IMR-90 (cell line): ENCODE measurements around the gene PARP3. TPM values are rescaled to one million over a fixed set of nuclear protein-coding genes. Genes with fewer than 3 reads are reported as not detected.

Source experiments
- ATAC-seq: fragments of 200-7000 bp; cut with Tn5 transposase; 2 replicates; pipeline ENCODE4 v1.9.1; 2020; ENCODE audit warnings: low read depth, mild to moderate bottlenecking, moderate library complexity
- BruUV-seq: library from RNA; stranded (reverse); fragments of 400-500 nt; replicated peaks from 2 replicates; lab custom pipeline; 2021; lab: Mats Ljungman, UMichigan
- CTCF ChIA-PET: fragments of 300-600 bp; formaldehyde crosslinking; extraction: SDS; loops from one replicate; lab custom pipeline; 2021; ENCODE audit warnings: antibody characterized with exemption; lab: Yijun Ruan, JAX
- POLR2A ChIA-PET: fragments of 300-600 bp; sonication (Branson Sonifier 250); formaldehyde crosslinking; loops from one replicate; lab custom pipeline; 2022; ENCODE audit warnings: antibody characterized with exemption; ENCODE audit not compliant: unreplicated experiment; lab: Charles Lee
- DNase-seq: peaks from one replicate; pipeline ENCODE4 v3.0.0; 2013
- H2AFZ ChIP-seq: replicated peaks from 2 replicates; pipeline ENCODE3; 2013; ENCODE audit warnings: low read length, mild to moderate bottlenecking; ENCODE audit not compliant: poor library complexity
- H2AK5ac ChIP-seq: 2 replicates; pipeline ENCODE4 v1.6.1; 2013; ENCODE audit warnings: low read depth, low read length, inconsistent platforms
- H2AK9ac ChIP-seq: replicated peaks from 2 replicates; pipeline ENCODE3; 2013; ENCODE audit warnings: mild to moderate bottlenecking, low read depth, low read length, moderate library complexity; ENCODE audit not compliant: poor library complexity
- H2BK120ac ChIP-seq: 2 replicates; pipeline ENCODE4 v1.6.1; 2013; ENCODE audit warnings: low read depth, low read length, inconsistent platforms
- H2BK15ac ChIP-seq: 3 replicates; pipeline ENCODE4 v1.6.1; 2013; ENCODE audit warnings: low read depth, low read length, inconsistent platforms
- H2BK20ac ChIP-seq: 2 replicates; pipeline ENCODE4 v1.6.1; 2013; ENCODE audit warnings: low read depth, mild to moderate bottlenecking, inconsistent platforms, low read length, moderate library complexity
- H2BK5ac ChIP-seq: 2 replicates; pipeline ENCODE4 v1.6.1; 2013; ENCODE audit warnings: mild to moderate bottlenecking, low read depth, low read length, inconsistent platforms; ENCODE audit not compliant: poor library complexity, severe bottlenecking
- H3K14ac ChIP-seq: replicated peaks from 2 replicates; pipeline ENCODE4 v1.6.1; 2013; ENCODE audit warnings: low read depth, low read length, inconsistent platforms
- H3K18ac ChIP-seq: 2 replicates; pipeline ENCODE4 v1.6.1; 2013; ENCODE audit warnings: low read depth, low read length, control low read depth
- H3K23ac ChIP-seq: 2 replicates; pipeline ENCODE4 v1.6.1; 2013; ENCODE audit warnings: low read depth, low read length, inconsistent platforms
- H3K27ac ChIP-seq: 2 replicates; pipeline ENCODE4 v1.5.1; 2013; ENCODE audit warnings: mild to moderate bottlenecking, control low read depth, low read length; ENCODE audit not compliant: insufficient read depth
- H3K27me3 ChIP-seq: 2 replicates; pipeline ENCODE4 v1.6.1; 2013; ENCODE audit warnings: low read length; ENCODE audit not compliant: control insufficient read depth, insufficient read depth
- H3K36me3 ChIP-seq: 2 replicates; pipeline ENCODE4 v1.6.1; 2013; ENCODE audit warnings: low read length, mixed read lengths; ENCODE audit not compliant: control insufficient read depth, insufficient read depth
- H3K4ac ChIP-seq: 2 replicates; pipeline ENCODE4 v1.6.1; 2013; ENCODE audit warnings: low read depth, low read length, inconsistent platforms
- H3K4me1 ChIP-seq: 2 replicates; pipeline ENCODE4 v1.6.1; 2013; ENCODE audit warnings: low read length, mixed read lengths; ENCODE audit not compliant: control insufficient read depth, insufficient read depth
- H3K4me2 ChIP-seq: 2 replicates; pipeline ENCODE4 v1.6.1; 2013; ENCODE audit warnings: low read depth, mild to moderate bottlenecking, control low read depth, low read length, moderate library complexity
- H3K4me3 ChIP-seq: 2 replicates; pipeline ENCODE4 v1.5.1; 2013; ENCODE audit warnings: low read depth, mild to moderate bottlenecking, control low read depth, low read length, moderate library complexity; ENCODE audit not compliant: insufficient read depth
- H3K56ac ChIP-seq: 2 replicates; pipeline ENCODE4 v1.6.1; 2013; ENCODE audit warnings: low read length, inconsistent platforms; ENCODE audit not compliant: insufficient read depth; ENCODE audit errors: extremely low read depth
- H3K79me1 ChIP-seq, 2 experiments: 2 replicates each; pipeline ENCODE4 v1.6.1; 2013; ENCODE audit warnings: low read length in 2 of 2, inconsistent platforms in 1 of 2, low read depth in 1 of 2
- H3K9ac ChIP-seq: 2 replicates; pipeline ENCODE4 v1.6.1; 2013; ENCODE audit warnings: low read depth, low read length, control low read depth
- H3K9me1 ChIP-seq: 2 replicates; pipeline ENCODE4 v1.6.1; 2013; ENCODE audit warnings: low read length, inconsistent platforms; ENCODE audit not compliant: insufficient read depth
- H3K9me3 ChIP-seq: 2 replicates; pipeline ENCODE4 v1.6.1; 2013; ENCODE audit warnings: low read length; ENCODE audit not compliant: control insufficient read depth, insufficient read depth
- H4K20me1 ChIP-seq: 2 replicates; pipeline ENCODE4 v1.6.1; 2013; ENCODE audit warnings: low read length, inconsistent platforms; ENCODE audit not compliant: insufficient read depth
- H4K5ac ChIP-seq: 2 replicates; pipeline ENCODE4 v1.6.1; 2013; ENCODE audit warnings: mild to moderate bottlenecking, low read depth, low read length, control low read depth
- H4K8ac ChIP-seq, 2 experiments: 2 replicates each; pipeline ENCODE4 v1.6.1; 2013; ENCODE audit warnings: low read depth in 2 of 2, low read length in 2 of 2, control low read depth in 1 of 2, inconsistent platforms in 1 of 2
- H4K91ac ChIP-seq: 2 replicates; pipeline ENCODE4 v1.6.1; 2013; ENCODE audit warnings: low read depth, low read length, inconsistent platforms; ENCODE audit not compliant: insufficient read depth
- BHLHE40 ChIP-seq: fragments of 150-350 bp; IDR thresholded peaks from 2 replicates; pipeline ENCODE4 v1.6.1; 2016; ENCODE audit warnings: mild to moderate bottlenecking, low read depth, low read length
- CEBPB ChIP-seq: IDR thresholded peaks from 2 replicates; pipeline ENCODE4 v1.6.1; 2012; ENCODE audit warnings: low read depth, low read length, improper control_type of control experiment
- CHD1 ChIP-seq: IDR thresholded peaks from 2 replicates; pipeline ENCODE4 v1.6.1; 2012; ENCODE audit warnings: low read depth, low read length, improper control_type of control experiment
- FOS ChIP-seq: fragments of 150-350 bp; IDR thresholded peaks from 2 replicates; pipeline ENCODE4 v1.6.1; 2016; ENCODE audit warnings: low read depth, low read length
- MAFK ChIP-seq: IDR thresholded peaks from 2 replicates; pipeline ENCODE4 v1.6.1; 2012; ENCODE audit warnings: low read depth, low read length, improper control_type of control experiment
- MAZ ChIP-seq: IDR thresholded peaks from 2 replicates; pipeline ENCODE4 v1.6.1; 2012; ENCODE audit warnings: low read depth, mild to moderate bottlenecking, low read length, improper control_type of control experiment, moderate library complexity, borderline replicate concordance
- MXI1 ChIP-seq: IDR thresholded peaks from 2 replicates; pipeline ENCODE4 v1.6.1; 2012; ENCODE audit warnings: low read depth, mild to moderate bottlenecking, low read length, moderate library complexity, borderline replicate concordance
- NFE2L2 ChIP-seq: fragments of 150-350 bp; IDR thresholded peaks from 2 replicates; pipeline ENCODE4 v1.6.1; 2016; ENCODE audit warnings: low read depth, mild to moderate bottlenecking, low read length
- POLR2A ChIP-seq: IDR thresholded peaks from 2 replicates; pipeline ENCODE4 v1.6.1; 2012; ENCODE audit warnings: mild to moderate bottlenecking, low read depth, low read length
- RAD21 ChIP-seq: IDR thresholded peaks from 2 replicates; pipeline ENCODE4 v1.6.1; 2012; ENCODE audit warnings: low read length, improper control_type of control experiment
- RFX5 ChIP-seq: IDR thresholded peaks from 2 replicates; pipeline ENCODE4 v1.8.0; 2012; ENCODE audit warnings: low read depth, mild to moderate bottlenecking, low read length, moderate library complexity
- SMC3 ChIP-seq: fragments of 150-350 bp; IDR thresholded peaks from 2 replicates; pipeline ENCODE4 v1.6.1; 2016; ENCODE audit warnings: low read depth, mild to moderate bottlenecking, antibody characterized with exemption, low read length, moderate library complexity
- USF2 ChIP-seq: fragments of 150-350 bp; IDR thresholded peaks from 2 replicates; pipeline ENCODE4 v1.6.1; 2017; ENCODE audit warnings: mild to moderate bottlenecking, antibody characterized with exemption, low read length, low read depth
- WGBS, 2 experiments: methylation state at CpG; one replicate each; pipeline versions ENCODE4 v1.1.5 to v1.1.7; 2013; ENCODE audit warnings: missing lambda C conversion rate in 2 of 2; ENCODE audit not compliant: insufficient read length in 1 of 2; ENCODE audit errors: extremely low coverage in 2 of 2; 5-methylcytosine and 5-hydroxymethylcytosine counted together
- dilution Hi-C: fragments of 300-500 bp; cut with HindIII; formaldehyde crosslinking; loops from one replicate; pipeline ENCODE4 v1.14.3; 2018; ENCODE audit warnings: low sequenced_read_pairs; ENCODE audit not compliant: unreplicated experiment
- in situ Hi-C: fragments of 300-500 bp; cut with MboI; formaldehyde crosslinking; loops from 3 replicates; pipeline ENCODE4 v1.14.3; 2019; ENCODE audit warnings: low sequenced_read_pairs, inconsistent platforms, mixed read lengths
- intact Hi-C: fragments of 100-400 bp; cut with micrococcal nuclease; formaldehyde crosslinking; loops from 2 replicates; pipeline ENCODE4 v1.10.0; 2022
- polyA plus RNA-seq, 3 experiments: library from polyadenylated mRNA; depleted of rRNA; stranded (reverse); fragments of >200 nt; gene quantifications; 2 replicates each; pipeline ENCODE4 v1.2.3, GENCODE V29; 2012; ENCODE audit warnings: low replicate concordance in 1 of 3
- total RNA-seq: library from RNA; depleted of rRNA; stranded (reverse); fragments of >200 nt; gene quantifications from 2 replicates; pipeline ENCODE4 v1.2.3, GENCODE V29; 2012
- TF ChIP-seq, protein P1 (sequence below): conservative IDR thresholded peaks from 2 replicates; pipeline ENCODE4 v1.5.1; 2012; ENCODE audit warnings: mild to moderate bottlenecking, low read depth, low read length, improper control_type of control experiment

Gene PARP3
- total and polyA plus RNA-seq, 2 of the 4 experiments (the other 2 are of a cell fraction), result 16.3 to 22.0 TPM

DNA sequence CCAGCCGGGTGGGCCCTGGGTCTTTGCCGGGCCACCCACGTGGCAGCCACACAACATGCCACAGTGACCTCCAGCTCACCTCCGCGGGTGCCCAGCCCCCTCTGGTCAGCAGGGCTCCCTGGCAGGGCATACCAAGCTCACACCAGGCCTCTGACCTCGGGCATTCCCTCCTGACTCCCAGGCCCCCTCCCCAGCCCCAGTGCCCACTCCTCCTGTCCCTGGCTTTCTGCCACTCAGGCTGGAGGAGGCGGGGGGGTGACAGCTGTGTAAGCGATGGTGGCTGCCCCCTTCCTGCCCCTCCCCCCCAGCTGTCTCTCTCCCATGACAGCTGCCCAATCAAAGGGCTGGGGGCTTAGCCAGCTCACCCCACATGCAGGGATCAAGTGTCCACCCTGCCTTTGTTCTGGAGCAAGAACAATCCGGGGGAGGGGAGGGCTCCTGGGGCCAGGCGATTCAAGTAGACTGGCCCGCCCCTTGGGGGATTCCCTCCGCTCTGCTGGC, 21.8 kb downstream of the PARP3 start:
- Histone ChIP-seq H3K36me3 (peaks cover 18% of the 10 kb centered on the region), H2BK20ac (no peak overlapping the region), H2BK5ac (no peak overlapping the region), H4K91ac (no peak overlapping the region), H3K18ac (no peak overlapping the region), H3K9me3 (no peaks in the 10 kb centered on the region), H4K20me1 (peaks cover 16% of the 10 kb centered on the region), H3K4me2 (no peak overlapping the region), H2AFZ (no peak overlapping the region), H3K4me3 (no peak overlapping the region), H2BK15ac (no peak overlapping the region), H2AK9ac (no peak overlapping the region), H4K5ac (no peak overlapping the region), H2AK5ac (no peak overlapping the region), H3K79me1 (peaks cover 35 to 67% of the 10 kb centered on the region in 2 experiments), H3K4ac (no peak overlapping the region), H3K27ac (no peak overlapping the region), H2BK120ac (no peak overlapping the region), H4K8ac (no peak overlapping the region), H3K14ac (no peak overlapping the region), H3K9me1 (peaks cover 19% of the 10 kb centered on the region), H3K27me3 (no peaks in the 10 kb centered on the region), H3K23ac (no peak overlapping the region), H3K4me1 (peaks cover 28% of the 10 kb centered on the region), H3K9ac (no peak overlapping the region), H3K56ac (no peak overlapping the region)
- intact Hi-C loops (no loop called here), dilution Hi-C loops (no loop called here), in situ Hi-C loops (loop anchor here (25.0 kb wide), 1 partner anchor 1627 kb away; the partner anchor contains the start of genes RASSF1, TUSC2 and ZMYND10)
- BruUV-seq, result no TSS peak
- 38% methylated on average over 4 of the region's 12 CpGs; no CpG with 5 or more reads in 1 of the 2 experiments for WGBS, 2 experiments
- POLR2A ChIA-PET, result no interaction called here
- TF ChIP-seq CEBPB (no peak), FOS (no peak), MXI1 (no peak), USF2 (no peak), MAZ (no peak), MAFK (no peak), CHD1 (no peak), SMC3 (no peak), RFX5 (no peak), RAD21 (no peak), POLR2A (no peak), NFE2L2 (no peak), BHLHE40 (no peak)
- TF ChIP-seq, protein P1, sequence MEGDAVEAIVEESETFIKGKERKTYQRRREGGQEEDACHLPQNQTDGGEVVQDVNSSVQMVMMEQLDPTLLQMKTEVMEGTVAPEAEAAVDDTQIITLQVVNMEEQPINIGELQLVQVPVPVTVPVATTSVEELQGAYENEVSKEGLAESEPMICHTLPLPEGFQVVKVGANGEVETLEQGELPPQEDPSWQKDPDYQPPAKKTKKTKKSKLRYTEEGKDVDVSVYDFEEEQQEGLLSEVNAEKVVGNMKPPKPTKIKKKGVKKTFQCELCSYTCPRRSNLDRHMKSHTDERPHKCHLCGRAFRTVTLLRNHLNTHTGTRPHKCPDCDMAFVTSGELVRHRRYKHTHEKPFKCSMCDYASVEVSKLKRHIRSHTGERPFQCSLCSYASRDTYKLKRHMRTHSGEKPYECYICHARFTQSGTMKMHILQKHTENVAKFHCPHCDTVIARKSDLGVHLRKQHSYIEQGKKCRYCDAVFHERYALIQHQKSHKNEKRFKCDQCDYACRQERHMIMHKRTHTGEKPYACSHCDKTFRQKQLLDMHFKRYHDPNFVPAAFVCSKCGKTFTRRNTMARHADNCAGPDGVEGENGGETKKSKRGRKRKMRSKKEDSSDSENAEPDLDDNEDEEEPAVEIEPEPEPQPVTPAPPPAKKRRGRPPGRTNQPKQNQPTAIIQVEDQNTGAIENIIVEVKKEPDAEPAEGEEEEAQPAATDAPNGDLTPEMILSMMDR, result no peak
- DNase-seq (no peak), ATAC-seq (no peak)
- CTCF ChIA-PET, result no interaction called here
